ENCODE measurements around the gene SRPX. TPM values are rescaled to one million over a fixed set of nuclear protein-coding genes. Genes with fewer than 3 reads are reported as not detected.

SRPX gene
- 66.0 and 102 TPM in 2 replicates for total RNA-seq

GRCh38 chrX:38220415-38221390 lies at the start of gene SRPX:
TSS of gene SRPX (minus strand) at chrX:38220871. CDS start at chrX:38220792, 79 bp downstream.

Other genes starting within 250 kb of the SRPX start
- under 0.01 TPM in 1 of 2 replicates, not detected in the other for gene SYTL5, start 214.3 kb downstream of the SRPX start, total RNA-seq
- 29.8 and 33.8 TPM in 2 replicates for gene RPGR, start 106.6 kb upstream of the SRPX start, total RNA-seq
- 0.15 TPM in 1 of 2 replicates, not detected in the other for gene OTC, start 131.7 kb upstream of the SRPX start, total RNA-seq

All from epithelial cell of umbilical artery (primary cell).